Measurements from ENCODE around the gene FZD4. TPM values are rescaled to one million over a fixed set of nuclear protein-coding genes. Genes with fewer than 3 reads are reported as not detected.

Gene FZD4
- total and polyA plus RNA-seq, 10 of the 15 experiments (the other 5 are each of a cell fraction or from before 2014, with no cell fraction given), result under 0.01 to 0.13 (median 0.01) TPM; not detected in 6

GRCh38 chr11:86941077-86941870 is 13.9 kb downstream of the FZD4 start (continued):
- no peak for TF ChIP-seq CHD2 (IDR thresholded peaks at IDR 0.05; ENCODE audit: borderline replicate concordance, low read depth, low read length)
- no peak for TF ChIP-seq REST (IDR thresholded peaks at IDR 0.05; ENCODE audit: low read depth, low read length)
- TF ChIP-seq WRNIP1 (IDR thresholded peaks at IDR 0.05; ENCODE audit: borderline replicate concordance, low read depth, low read length), result no peak
- no peak for TF ChIP-seq SIX5 (IDR thresholded peaks at IDR 0.05; ENCODE audit: low read depth, low read length, severe bottlenecking)
- no peak for TF ChIP-seq EZH2 (IDR thresholded peaks at IDR 0.05; ENCODE audit: borderline replicate concordance, control insufficient read depth, low read depth, low read length)
- no peak for TF ChIP-seq NR2C2 (IDR thresholded peaks at IDR 0.05; ENCODE audit: borderline replicate concordance, control insufficient read depth, insufficient read length, low read depth)
- TF ChIP-seq NFIC (IDR thresholded peaks at IDR 0.05; ENCODE audit: low read depth, low read length), result no peak

Data from GM12878 (cell line).